ENCODE data around the gene DUOX2. TPM values are rescaled to one million over a fixed set of nuclear protein-coding genes. Genes with fewer than 3 reads are reported as not detected.

Gene DUOX2
- total RNA-seq, 4 donors from 2014 or later = 0.68 to 23.8 (median 1.9) TPM

DNA sequence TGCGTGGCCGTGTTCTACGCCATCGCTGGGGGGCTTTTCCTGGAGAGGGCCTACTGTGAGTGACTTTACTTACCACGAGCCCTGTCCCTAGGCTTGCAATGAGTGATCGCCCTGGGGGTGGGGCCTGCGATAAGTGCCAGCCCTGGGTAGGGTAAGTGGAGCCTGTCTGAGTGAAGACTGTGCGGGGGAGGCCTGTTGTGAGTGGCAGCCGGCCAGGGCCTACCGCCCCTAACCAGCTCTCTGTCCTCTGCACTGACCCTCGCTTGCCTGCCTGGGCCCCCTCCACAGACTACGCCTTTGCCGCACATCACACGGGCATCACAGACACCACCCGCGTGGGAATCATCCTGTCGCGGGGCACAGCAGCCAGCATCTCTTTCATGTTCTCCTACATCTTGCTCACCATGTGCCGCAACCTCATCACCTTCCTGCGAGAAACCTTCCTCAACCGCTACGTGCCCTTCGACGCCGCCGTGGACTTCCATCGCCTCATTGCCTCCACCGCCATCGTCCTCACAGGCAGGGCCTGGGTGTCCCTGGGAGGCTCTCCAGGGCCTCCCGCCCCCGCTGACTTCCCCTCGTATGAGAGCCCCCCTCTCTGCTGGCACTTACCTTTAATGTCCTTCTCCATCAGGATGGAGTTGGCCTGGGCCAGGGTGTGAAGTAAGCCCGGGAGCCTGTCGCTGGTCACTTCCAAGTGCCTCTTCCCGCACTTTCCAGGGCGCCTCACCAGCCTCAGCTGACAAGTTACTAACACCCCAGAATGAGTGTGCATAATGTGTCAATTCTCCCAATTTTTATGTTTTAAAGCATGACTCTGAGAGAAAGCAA, 38.2 kb upstream of the DUOX2 start:
- Histone ChIP-seq H3K36me3 (no peaks in the 10 kb centered on the region), H3K4me1 (no peaks in the 10 kb centered on the region), H3K4me3 (no peak overlapping the region), H3K9me3 (no peaks in the 10 kb centered on the region), H3K27ac (no peak overlapping the region), H3K27me3 (no peaks in the 10 kb centered on the region)
- in situ Hi-C loops (cut with MboI; ENCODE audit: low pct_ligation_motif_present in 1 of 4, low pct_unique_long_range_greater_than_20kb in 1 of 4, low sequenced_read_pairs in 3 of 4) = loop anchor here in 2 of 4 donors (25.0 kb wide), 2 partner anchors 235 to 460 kb away; partner anchors contain the start of gene GATM (in 1 of the 2)
- intact Hi-C loops (cut with DNase I; ENCODE audit: low total_unique reads) = no loop called here
- 94% methylated on average over 36 of the region's 36 CpGs; no CpG with 5 or more reads in 1 of the 2 donors for WGBS, 2 donors (ENCODE audit: low coverage in 1 of 2)
- no peak for DNase-seq
- TF ChIP-seq CTCF (IDR thresholded peaks at IDR 0.05) = no peak
- TF ChIP-seq EP300 (IDR thresholded peaks at IDR 0.05; ENCODE audit: low read depth) = no peak
- TF ChIP-seq POLR2AphosphoS5 (IDR thresholded peaks at IDR 0.05) = no peak
- TF ChIP-seq POLR2A (IDR thresholded peaks at IDR 0.05) = no peak

GRCh38 chr15:45150997-45151396, 37.0 kb upstream of the DUOX2 start:
- in situ Hi-C loops (cut with MboI; ENCODE audit: low pct_ligation_motif_present in 1 of 4, low pct_unique_long_range_greater_than_20kb in 1 of 4, low sequenced_read_pairs in 3 of 4) = loop anchor here in 2 of 4 donors (25.0 kb wide), 2 partner anchors 236 to 461 kb away; partner anchors contain the start of gene GATM (in 1 of the 2)
- Histone ChIP-seq H3K4me1 (no peaks in the 10 kb centered on the region), H3K27me3 (no peaks in the 10 kb centered on the region), H3K36me3 (no peaks in the 10 kb centered on the region), H3K27ac (no peak overlapping the region), H3K9me3 (no peaks in the 10 kb centered on the region), H3K4me3 (no peak overlapping the region)
- 83 to 100% methylated on average over 2 to 6 of the region's 6 CpGs for WGBS, 2 donors (ENCODE audit: low coverage in 1 of 2)
- no peak for TF ChIP-seq CTCF (IDR thresholded peaks at IDR 0.05)
- no peak for DNase-seq
- intact Hi-C loops (cut with DNase I; ENCODE audit: low total_unique reads) = no loop called here

- H3K27ac ChIP-seq = no peak overlapping the region
- no peak overlapping the region for H3K4me3 ChIP-seq
- in situ Hi-C loops (cut with MboI; ENCODE audit: low pct_ligation_motif_present in 1 of 4, low pct_unique_long_range_greater_than_20kb in 1 of 4, low sequenced_read_pairs in 3 of 4) (loop anchor here in 2 of 4 donors (25.0 kb wide), 2 partner anchors 237 to 462 kb away; partner anchors contain the start of gene GATM (in 1 of the 2)), intact Hi-C loops (cut with DNase I; ENCODE audit: low total_unique reads) (no loop called here)
- no peak for DNase-seq
- H3K9me3 ChIP-seq = no peaks in the 10 kb centered on the region
- no peaks in the 10 kb centered on the region for H3K36me3 ChIP-seq
- 86% methylated on average over 4 of the region's 6 CpGs; no CpG with 5 or more reads in 1 of the 2 donors for WGBS, 2 donors (ENCODE audit: low coverage in 1 of 2)
- no peaks in the 10 kb centered on the region for H3K4me1 ChIP-seq
- TF ChIP-seq POLR2A (IDR thresholded peaks at IDR 0.05) (no peak), CTCF (IDR thresholded peaks at IDR 0.05) (no peak), EP300 (IDR thresholded peaks at IDR 0.05; ENCODE audit: low read depth) (no peak), POLR2AphosphoS5 (IDR thresholded peaks at IDR 0.05) (no peak)
- no peaks in the 10 kb centered on the region for H3K27me3 ChIP-seq
Observed at GRCh38 chr15:45150481-45150880, 36.5 kb upstream of the DUOX2 start.

DNA sequence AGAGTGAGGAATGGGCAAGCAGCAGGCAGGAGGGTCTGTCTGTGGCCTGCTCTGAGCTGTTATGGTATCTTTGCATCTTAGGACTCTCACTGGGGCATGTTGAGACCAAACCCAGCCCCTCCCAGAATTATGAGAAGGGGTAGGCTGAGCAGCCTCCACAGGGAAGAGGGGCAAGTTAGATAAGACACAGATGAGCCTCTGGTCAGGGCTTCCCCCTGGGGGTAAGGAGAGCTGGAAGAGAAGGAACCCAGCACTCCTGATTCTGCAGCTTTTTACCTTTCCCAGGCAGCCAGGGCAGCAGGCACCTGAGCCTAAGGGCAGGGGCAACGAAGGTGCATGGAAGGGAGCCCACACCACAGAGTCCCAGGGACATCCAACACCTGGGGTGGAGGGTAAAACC, 35.1 kb upstream of the DUOX2 start:
- H3K27me3 ChIP-seq = no peaks in the 10 kb centered on the region
- no peak overlapping the region for H3K27ac ChIP-seq
- TF ChIP-seq EP300 (IDR thresholded peaks at IDR 0.05; ENCODE audit: low read depth) (no peak), POLR2A (IDR thresholded peaks at IDR 0.05) (no peak), CTCF (IDR thresholded peaks at IDR 0.05) (no peak), POLR2AphosphoS5 (IDR thresholded peaks at IDR 0.05) (no peak)
- no peaks in the 10 kb centered on the region for H3K36me3 ChIP-seq
- H3K9me3 ChIP-seq = no peaks in the 10 kb centered on the region
- no peak overlapping the region for H3K4me3 ChIP-seq
- in situ Hi-C loops (cut with MboI; ENCODE audit: low pct_ligation_motif_present in 1 of 4, low pct_unique_long_range_greater_than_20kb in 1 of 4, low sequenced_read_pairs in 3 of 4) = no loop called here
- 79% methylated on average over 1 of the region's 1 CpG; no CpG with 5 or more reads in 1 of the 2 donors for WGBS, 2 donors (ENCODE audit: low coverage in 1 of 2)
- no peaks in the 10 kb centered on the region for H3K4me1 ChIP-seq
- DNase-seq = no peak
- intact Hi-C loops (cut with DNase I; ENCODE audit: low total_unique reads) = no loop called here

Measured in transverse colon (tissue), 4 donors.